GM18873 (cell line): Measurements from ENCODE around the gene MNT.
A peak's percentile ranks its signal among the peaks of the same experiment; 100 is the strongest.

Source experiments
- ATAC-seq: cut with Tn5 transposase; IDR thresholded peaks from one replicate; pipeline ENCODE4 v1.9.1; 2021; ENCODE audit warnings: mild to moderate bottlenecking, moderate library complexity, moderate number of reproducible peaks; ENCODE audit not compliant: unreplicated experiment, low FRiP score

MNT gene

GRCh38 chr17:2336852-2337543 is 63.9 kb downstream of the MNT start, which contains the start of gene SGSM2:
Gene SGSM2 (plus strand): TSS chr17:2337501. CDS start chr17:2337689, 188 bp downstream.
- ATAC-seq = peak; percentile 12

- peak; percentile 66 for ATAC-seq
Measured at GRCh38 chr17:2336215-2336851, 64.5 kb downstream of the MNT start, which contains the start of gene TSR1. Gene TSR1 (minus strand): TSS chr17:2336457. CDS start chr17:2336427, 30 bp downstream.

DNA sequence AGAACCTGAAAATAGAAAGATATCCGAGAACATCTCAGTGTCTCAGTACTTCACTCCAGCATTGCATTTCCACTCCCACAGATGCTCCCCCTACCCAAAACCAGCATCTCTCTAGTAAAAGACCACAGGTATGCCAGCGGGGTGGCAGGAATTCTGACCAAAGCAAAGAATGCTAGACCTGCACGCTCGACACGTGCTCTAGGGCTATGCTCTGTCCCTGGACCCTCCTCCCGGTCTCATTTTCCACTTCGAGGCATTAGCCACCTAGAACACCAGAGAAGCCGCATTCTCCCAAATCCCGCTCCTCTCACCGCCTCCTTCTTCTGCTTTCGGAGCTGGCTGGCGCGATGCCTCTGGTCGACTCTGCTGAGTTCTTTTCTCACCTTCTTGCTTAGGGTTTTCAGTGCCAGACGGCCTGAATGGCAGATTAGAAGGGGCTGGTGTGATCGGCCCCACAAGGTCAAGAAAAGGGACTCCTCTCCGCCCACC is 65.1 kb downstream of the MNT start:
- no peak for ATAC-seq
